Measurements from ENCODE around the gene DNAAF1. TPM values are rescaled to one million over a fixed set of nuclear protein-coding genes. Genes with fewer than 3 reads are reported as not detected.

The DNAAF1 gene
- total and polyA plus RNA-seq, 2 of the 4 experiments (the other 2 are of a cell fraction): 0.05 TPM; not detected in 1

- in situ Hi-C loops (cut with MboI; ENCODE audit: low sequenced_read_pairs) (no loop called here), dilution Hi-C loops (cut with HindIII; ENCODE audit: low sequenced_read_pairs, unreplicated experiment) (no loop called here), intact Hi-C loops (cut with micrococcal nuclease) (no loop called here)
- Histone ChIP-seq H3K23ac (ENCODE audit: low read depth, low read length) (no peak overlapping the region), H3K56ac (ENCODE audit: extremely low read depth, insufficient read depth, low read length) (no peak overlapping the region), H3K27me3 (ENCODE audit: control insufficient read depth, insufficient read depth, low read length) (peaks cover 35% of the 10 kb centered on the region), H2BK120ac (ENCODE audit: low read depth, low read length) (no peak overlapping the region), H3K14ac (replicated peaks; ENCODE audit: low read depth, low read length) (no peak overlapping the region), H2BK15ac (ENCODE audit: low read depth, low read length) (no peak overlapping the region), H4K20me1 (ENCODE audit: insufficient read depth, low read length) (no peaks in the 10 kb centered on the region), H3K79me1 (ENCODE audit: low read depth in 1 of 2, low read length in 2 of 2) (no peaks in the 10 kb centered on the region), H3K9ac (ENCODE audit: low read depth, low read length) (no peak overlapping the region), H4K91ac (ENCODE audit: insufficient read depth, low read depth, low read length) (no peak overlapping the region), H3K9me1 (ENCODE audit: insufficient read depth, low read length) (no peaks in the 10 kb centered on the region), H2BK5ac (ENCODE audit: low read depth, low read length, poor library complexity, severe bottlenecking) (no peak overlapping the region), H2BK20ac (ENCODE audit: low read depth, low read length) (no peak overlapping the region), H3K4ac (ENCODE audit: low read depth, low read length) (no peak overlapping the region), H4K5ac (ENCODE audit: low read depth, low read length) (no peak overlapping the region), H2AK5ac (ENCODE audit: low read depth, low read length) (no peak overlapping the region), H2AFZ (replicated peaks; ENCODE audit: low read length, poor library complexity) (no peak overlapping the region), H3K4me2 (ENCODE audit: low read depth, low read length) (no peak overlapping the region), H3K18ac (ENCODE audit: low read depth, low read length) (no peak overlapping the region), H3K4me3 (ENCODE audit: insufficient read depth, low read depth, low read length) (no peak overlapping the region), H4K8ac (ENCODE audit: low read depth in 2 of 2, low read length in 2 of 2) (no peak overlapping the region), H3K4me1 (ENCODE audit: control insufficient read depth, insufficient read depth, low read length) (no peaks in the 10 kb centered on the region), H2AK9ac (replicated peaks; ENCODE audit: low read depth, low read length, poor library complexity) (no peak overlapping the region), H3K36me3 (ENCODE audit: control insufficient read depth, insufficient read depth, low read length) (no peaks in the 10 kb centered on the region), H3K9me3 (ENCODE audit: control insufficient read depth, insufficient read depth, low read length) (peaks cover 2% of the 10 kb centered on the region; the same call in 1 of the 2 replicates), H3K27ac (ENCODE audit: insufficient read depth, low read length) (no peak overlapping the region)
- TF ChIP-seq CEBPB (IDR thresholded peaks at IDR 0.05; ENCODE audit: low read depth, low read length) (no peak), RCOR1 (IDR thresholded peaks at IDR 0.05; ENCODE audit: insufficient replicate concordance, low read length) (no peak), NFE2L2 (IDR thresholded peaks at IDR 0.05; ENCODE audit: low read depth, low read length) (no peak), CHD1 (IDR thresholded peaks at IDR 0.05; ENCODE audit: low read depth, low read length) (no peak), MAZ (IDR thresholded peaks at IDR 0.05; ENCODE audit: borderline replicate concordance, low read depth, low read length) (no peak), BHLHE40 (IDR thresholded peaks at IDR 0.05; ENCODE audit: low read depth, low read length) (no peak), FOS (IDR thresholded peaks at IDR 0.05; ENCODE audit: low read depth, low read length) (no peak), RFX5 (IDR thresholded peaks at IDR 0.05; ENCODE audit: low read depth, low read length) (no peak), MXI1 (IDR thresholded peaks at IDR 0.05; ENCODE audit: borderline replicate concordance, low read depth, low read length) (no peak), USF2 (IDR thresholded peaks at IDR 0.05; ENCODE audit: low read depth, low read length) (no peak), MAFK (IDR thresholded peaks at IDR 0.05; ENCODE audit: low read depth, low read length) (no peak), POLR2A (IDR thresholded peaks at IDR 0.05; ENCODE audit: low read depth, low read length) (no peak), RAD21 (IDR thresholded peaks at IDR 0.05; ENCODE audit: low read length) (no peak), SMC3 (IDR thresholded peaks at IDR 0.05; ENCODE audit: low read depth, low read length) (no peak)
- TF ChIP-seq, protein P1, sequence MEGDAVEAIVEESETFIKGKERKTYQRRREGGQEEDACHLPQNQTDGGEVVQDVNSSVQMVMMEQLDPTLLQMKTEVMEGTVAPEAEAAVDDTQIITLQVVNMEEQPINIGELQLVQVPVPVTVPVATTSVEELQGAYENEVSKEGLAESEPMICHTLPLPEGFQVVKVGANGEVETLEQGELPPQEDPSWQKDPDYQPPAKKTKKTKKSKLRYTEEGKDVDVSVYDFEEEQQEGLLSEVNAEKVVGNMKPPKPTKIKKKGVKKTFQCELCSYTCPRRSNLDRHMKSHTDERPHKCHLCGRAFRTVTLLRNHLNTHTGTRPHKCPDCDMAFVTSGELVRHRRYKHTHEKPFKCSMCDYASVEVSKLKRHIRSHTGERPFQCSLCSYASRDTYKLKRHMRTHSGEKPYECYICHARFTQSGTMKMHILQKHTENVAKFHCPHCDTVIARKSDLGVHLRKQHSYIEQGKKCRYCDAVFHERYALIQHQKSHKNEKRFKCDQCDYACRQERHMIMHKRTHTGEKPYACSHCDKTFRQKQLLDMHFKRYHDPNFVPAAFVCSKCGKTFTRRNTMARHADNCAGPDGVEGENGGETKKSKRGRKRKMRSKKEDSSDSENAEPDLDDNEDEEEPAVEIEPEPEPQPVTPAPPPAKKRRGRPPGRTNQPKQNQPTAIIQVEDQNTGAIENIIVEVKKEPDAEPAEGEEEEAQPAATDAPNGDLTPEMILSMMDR (conservative IDR thresholded peaks at IDR 0.05; ENCODE audit: low read depth, low read length): no peak
- ATAC-seq (ENCODE audit: low read depth) (no peak), DNase-seq (no peak)
- CTCF ChIA-PET: interaction anchor here (1.0 kb wide), 1 partner anchor 21 kb away, joined by 3 read pairs; the partner anchor contains the start of gene TAF1C
- no TSS peak for BruUV-seq (replicated peaks)
- 43% methylated on average over 4 of the region's 8 CpGs; no CpG with 5 or more reads in 1 of the 2 experiments for WGBS, 2 experiments (ENCODE audit: extremely low coverage in 2 of 2, insufficient read length in 1 of 2)
- POLR2A ChIA-PET (ENCODE audit: unreplicated experiment): no interaction called here
These were observed 62.8 kb downstream of the DNAAF1 start for GRCh38 chr16:84207879-84208278.
